GM12878 (cell line): ENCODE results near the gene INF2.

ENCODE experiments used
- BCL11A ChIP-seq: IDR thresholded peaks from 2 replicates; pipeline ENCODE4 v1.6.1; 2011; ENCODE audit warnings: low read depth, low read length
- EP300 ChIP-seq, 2 experiments: fragments of 150-350 bp in 1 of 2; IDR thresholded peaks; 2 replicates each; pipeline ENCODE4 v1.6.1; 2011 to 2012; ENCODE audit warnings: low read depth in 2 of 2, low read length in 2 of 2, borderline replicate concordance in 1 of 2, improper control_type of control experiment in 1 of 2, inconsistent platforms in 1 of 2; ENCODE audit not compliant: control insufficient read depth in 1 of 2
- NFYB ChIP-seq: IDR thresholded peaks from 2 replicates; pipeline ENCODE4 v1.6.1; 2011; ENCODE audit warnings: low read depth, mild to moderate bottlenecking, low read length, improper control_type of control experiment, moderate library complexity; ENCODE audit not compliant: insufficient read depth
- POLR2A ChIP-seq: IDR thresholded peaks from 2 replicates; pipeline ENCODE4 v1.6.1; 2011; ENCODE audit warnings: low read depth, mild to moderate bottlenecking, low read length
- TF ChIP-seq, protein P1 (sequence below), 3 experiments: IDR thresholded peaks in 2 of 3; conservative IDR thresholded peaks in 1 of 3; 2 replicates each; pipeline ENCODE4 v1.5.1; 2011; ENCODE audit warnings: low read depth in 3 of 3, low read length in 3 of 3, mild to moderate bottlenecking in 3 of 3, control low read depth in 2 of 3, moderate library complexity in 2 of 3, inconsistent platforms in 1 of 3, mixed read lengths in 1 of 3; ENCODE audit not compliant: control insufficient read depth in 2 of 3, insufficient read depth in 1 of 3; ENCODE audit errors: extremely low read depth in 1 of 3

DNA sequence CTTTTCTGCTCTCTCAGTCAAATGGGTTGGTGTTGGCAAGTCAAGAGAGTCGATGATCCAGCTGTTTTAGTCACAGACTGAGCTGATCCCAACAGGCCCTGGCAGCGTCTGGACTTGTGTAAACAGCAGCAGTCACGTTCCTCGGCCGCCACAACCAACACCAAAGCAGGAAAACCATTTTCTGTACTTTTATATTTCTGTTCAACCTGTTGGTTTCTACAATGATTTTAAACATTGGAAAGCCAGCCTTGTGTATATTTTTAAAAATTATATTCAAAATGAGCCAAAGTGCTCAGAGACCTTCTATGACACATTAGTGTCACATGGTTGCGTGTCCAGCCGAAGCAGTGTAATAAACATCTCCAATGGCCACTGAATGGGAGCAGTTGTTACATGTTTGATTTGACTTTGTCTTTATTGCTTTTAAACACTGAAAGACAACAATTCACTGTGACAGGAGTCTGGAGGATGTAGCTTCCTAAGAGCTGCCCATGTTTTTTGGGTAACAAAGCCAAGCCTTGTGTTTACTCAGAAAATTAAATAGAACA is 57.6 kb downstream of the INF2 start:
- TF ChIP-seq, protein P1, sequence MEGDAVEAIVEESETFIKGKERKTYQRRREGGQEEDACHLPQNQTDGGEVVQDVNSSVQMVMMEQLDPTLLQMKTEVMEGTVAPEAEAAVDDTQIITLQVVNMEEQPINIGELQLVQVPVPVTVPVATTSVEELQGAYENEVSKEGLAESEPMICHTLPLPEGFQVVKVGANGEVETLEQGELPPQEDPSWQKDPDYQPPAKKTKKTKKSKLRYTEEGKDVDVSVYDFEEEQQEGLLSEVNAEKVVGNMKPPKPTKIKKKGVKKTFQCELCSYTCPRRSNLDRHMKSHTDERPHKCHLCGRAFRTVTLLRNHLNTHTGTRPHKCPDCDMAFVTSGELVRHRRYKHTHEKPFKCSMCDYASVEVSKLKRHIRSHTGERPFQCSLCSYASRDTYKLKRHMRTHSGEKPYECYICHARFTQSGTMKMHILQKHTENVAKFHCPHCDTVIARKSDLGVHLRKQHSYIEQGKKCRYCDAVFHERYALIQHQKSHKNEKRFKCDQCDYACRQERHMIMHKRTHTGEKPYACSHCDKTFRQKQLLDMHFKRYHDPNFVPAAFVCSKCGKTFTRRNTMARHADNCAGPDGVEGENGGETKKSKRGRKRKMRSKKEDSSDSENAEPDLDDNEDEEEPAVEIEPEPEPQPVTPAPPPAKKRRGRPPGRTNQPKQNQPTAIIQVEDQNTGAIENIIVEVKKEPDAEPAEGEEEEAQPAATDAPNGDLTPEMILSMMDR (IDR thresholded peaks at IDR 0.05 in 2 of 3, conservative IDR thresholded peaks at IDR 0.05 in 1 of 3; ENCODE audit: control insufficient read depth in 2 of 3, extremely low read depth in 1 of 3, insufficient read depth in 1 of 3, low read depth in 3 of 3, low read length in 3 of 3): no peak
- no peak for TF ChIP-seq NFYB
- no peak for TF ChIP-seq POLR2A
- no peak for TF ChIP-seq EP300 (IDR thresholded peaks at IDR 0.05; ENCODE audit: borderline replicate concordance in 1 of 2, control insufficient read depth in 1 of 2, low read depth in 2 of 2, low read length in 2 of 2)
- no peak for TF ChIP-seq BCL11A
